HG03064 (cell line): ENCODE data around the gene MKX.
"Not testable (repeated sequence)": the region's sequence is repeated elsewhere in the genome, so short reads cannot be mapped to it uniquely, and the experiment has no call there.

Source experiments
- ATAC-seq: cut with Tn5 transposase; IDR thresholded peaks from one replicate; pipeline ENCODE4 v1.9.1; 2021; ENCODE audit warnings: low read depth; ENCODE audit not compliant: unreplicated experiment

Gene MKX

GRCh38 chr10:27695088-27695487 is 50.5 kb downstream of the MKX start:
- ATAC-seq: no peak

- no peak for ATAC-seq
Measured at GRCh38 chr10:27692663-27693062, 53.0 kb downstream of the MKX start.

GRCh38 chr10:27688991-27689390 is 56.6 kb downstream of the MKX start:
- ATAC-seq: no peak

- no peak for ATAC-seq
Measured at GRCh38 chr10:27688276-27688675, 57.3 kb downstream of the MKX start.

- ATAC-seq: no peak
Measured at GRCh38 chr10:27687743-27688142, 57.9 kb downstream of the MKX start.

GRCh38 chr10:27687326-27687725 is 58.3 kb downstream of the MKX start:
- no peak for ATAC-seq

- ATAC-seq: no peak
Measured at GRCh38 chr10:27685681-27686080, 59.9 kb downstream of the MKX start.

GRCh38 chr10:27683226-27683625 is 62.4 kb downstream of the MKX start:
- no peak for ATAC-seq

- ATAC-seq: not testable (repeated sequence)
Measured at GRCh38 chr10:27681795-27682194, 63.8 kb downstream of the MKX start.

- no peak for ATAC-seq
Measured at GRCh38 chr10:27680691-27681605, 64.7 kb downstream of the MKX start.

GRCh38 chr10:27680006-27680557 is 65.5 kb downstream of the MKX start:
- no peak for ATAC-seq

- ATAC-seq: no peak
Measured at GRCh38 chr10:27679369-27679912, 66.2 kb downstream of the MKX start.

GRCh38 chr10:27678166-27678565 is 67.5 kb downstream of the MKX start:
- ATAC-seq: no peak

- no peak for ATAC-seq
Measured at GRCh38 chr10:27673065-27673464, 72.6 kb downstream of the MKX start.

- no peak for ATAC-seq
Measured at GRCh38 chr10:27671821-27672220, 73.8 kb downstream of the MKX start.

GRCh38 chr10:27664461-27664860 is 81.2 kb downstream of the MKX start:
- no peak for ATAC-seq

GRCh38 chr10:27663621-27664020 is 82.0 kb downstream of the MKX start:
- no peak for ATAC-seq

GRCh38 chr10:27661514-27662286 is 83.9 kb downstream of the MKX start:
- no peak for ATAC-seq

GRCh38 chr10:27660711-27661110 is 84.9 kb downstream of the MKX start:
- ATAC-seq: no peak

- ATAC-seq: no peak
Measured at GRCh38 chr10:27660268-27660667, 85.4 kb downstream of the MKX start.

GRCh38 chr10:27659786-27660185 is 85.8 kb downstream of the MKX start:
- no peak for ATAC-seq
